ENCODE results near the gene ANKLE2. TPM values are rescaled to one million over a fixed set of nuclear protein-coding genes. Genes with fewer than 3 reads are reported as not detected.
"Not testable (repeated sequence)": the region's sequence is repeated elsewhere in the genome, so short reads cannot be mapped to it uniquely, and the experiment has no call there.

The ANKLE2 gene
- total and polyA plus RNA-seq, 3 experiments from 2014 or later: 40.6 to 119 (median 114) TPM

DNA sequence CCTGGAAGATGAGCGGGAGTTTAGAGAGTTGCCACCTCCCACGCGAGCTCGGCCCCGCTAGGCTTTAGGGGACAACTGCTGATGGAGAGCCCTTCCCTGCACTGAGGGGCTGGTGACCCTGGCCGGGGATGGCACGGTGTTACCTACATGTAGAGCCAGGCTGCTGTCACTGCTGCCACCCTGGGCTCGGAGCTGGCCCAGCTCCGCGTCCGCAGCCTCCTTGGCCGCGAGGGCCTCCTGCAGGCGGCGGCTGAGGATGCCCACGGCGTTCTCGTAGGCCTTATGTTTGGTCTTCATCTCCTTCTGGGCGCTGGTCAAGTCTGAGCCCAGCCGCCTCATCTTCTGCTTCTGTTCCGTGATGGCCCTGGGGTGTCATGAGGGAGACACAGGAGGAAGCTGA is 24.6 kb upstream of the ANKLE2 start:
- no peaks in the 10 kb centered on the region for H3K4me1 Mint-ChIP-seq
- no peak overlapping the region for H3K4me3 Mint-ChIP-seq
- H3K27ac Mint-ChIP-seq: no peak overlapping the region
- H3K36me3 Mint-ChIP-seq: peaks cover 7 to 85% (median 12%) of the 10 kb centered on the region in 3 donors
- no peak for DNase-seq
- no peaks in the 10 kb centered on the region for H3K9me3 ChIP-seq (ENCODE audit: low read length)
- H3K4me1 ChIP-seq (ENCODE audit: insufficient read depth, low read length): no peaks in the 10 kb centered on the region
- H3K4me3 ChIP-seq (ENCODE audit: low read length): no peak overlapping the region
- no peak overlapping the region for H3K27ac ChIP-seq (ENCODE audit: low read depth, low read length)
- H3K27me3 Mint-ChIP-seq: peaks cover 0 to 2% of the 10 kb centered on the region in 2 donors
- no peaks in the 10 kb centered on the region for H3K9me3 Mint-ChIP-seq
- CTCF ChIA-PET: no interaction called here
- POLR2A ChIA-PET: no interaction called here
- no peaks in the 10 kb centered on the region for H3K27me3 ChIP-seq (ENCODE audit: insufficient read depth, low read length, poor library complexity, severe bottlenecking)
- peaks cover 13% of the 10 kb centered on the region for H3K36me3 ChIP-seq (ENCODE audit: insufficient read depth, low read length)

DNA sequence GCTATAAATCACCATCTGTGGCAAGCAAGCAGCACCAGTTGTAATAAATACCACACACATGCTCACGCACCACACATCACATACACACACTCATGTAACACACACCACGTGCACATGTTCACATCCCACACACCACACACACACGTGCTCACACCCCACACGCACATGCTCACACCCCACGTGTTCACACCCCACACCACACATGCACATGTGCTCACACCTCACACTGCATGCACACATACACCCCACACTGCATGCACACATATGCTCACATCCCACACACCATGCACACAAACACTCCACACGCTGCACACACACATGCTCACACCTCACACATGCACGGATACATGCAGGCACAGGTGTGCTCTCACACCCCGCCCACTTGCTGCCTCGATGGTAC is 22.9 kb upstream of the ANKLE2 start:
- Mint-ChIP-seq H3K27ac (peak overlapping the region in 2 of 8 donors; percentile 17 to 25), H3K4me3 (no peak overlapping the region), H3K36me3 (peaks cover 11 to 87% (median 21%) of the 10 kb centered on the region in 3 donors), H3K27me3 (peaks cover 0 to 2% of the 10 kb centered on the region in 2 donors), H3K9me3 (no peaks in the 10 kb centered on the region), H3K4me1 (no peaks in the 10 kb centered on the region)
- POLR2A ChIA-PET: no interaction called here
- no peaks in the 10 kb centered on the region for H3K9me3 ChIP-seq (ENCODE audit: low read length)
- DNase-seq: no peak
- no peaks in the 10 kb centered on the region for H3K4me1 ChIP-seq (ENCODE audit: insufficient read depth, low read length)
- H3K27ac ChIP-seq (ENCODE audit: low read depth, low read length): no peak overlapping the region
- CTCF ChIA-PET: no interaction called here
- H3K4me3 ChIP-seq (ENCODE audit: low read length): no peak overlapping the region
- H3K27me3 ChIP-seq (ENCODE audit: insufficient read depth, low read length, poor library complexity, severe bottlenecking): no peaks in the 10 kb centered on the region
- H3K36me3 ChIP-seq (ENCODE audit: insufficient read depth, low read length): peaks cover 21% of the 10 kb centered on the region

- Histone ChIP-seq H3K4me1 (ENCODE audit: insufficient read depth, low read length) (no peaks in the 10 kb centered on the region), H3K27ac (ENCODE audit: low read depth, low read length) (no peak overlapping the region), H3K27me3 (ENCODE audit: insufficient read depth, low read length, poor library complexity, severe bottlenecking) (no peaks in the 10 kb centered on the region), H3K36me3 (ENCODE audit: insufficient read depth, low read length) (peaks cover 21% of the 10 kb centered on the region), H3K9me3 (ENCODE audit: low read length) (no peaks in the 10 kb centered on the region), H3K4me3 (ENCODE audit: low read length) (no peak overlapping the region)
- Mint-ChIP-seq H3K9me3 (no peaks in the 10 kb centered on the region), H3K4me3 (no peak overlapping the region), H3K27me3 (peaks cover 0 to 2% of the 10 kb centered on the region in 2 donors), H3K4me1 (no peaks in the 10 kb centered on the region), H3K36me3 (peaks cover 12 to 86% (median 21%) of the 10 kb centered on the region in 3 donors), H3K27ac (peak overlapping the region in 1 of 8 donors; percentile 32)
- CTCF ChIA-PET: no interaction called here
- no peak for DNase-seq
- POLR2A ChIA-PET: no interaction called here
Measured at GRCh38 chr12:132783917-132784531, 22.4 kb upstream of the ANKLE2 start.

DNA sequence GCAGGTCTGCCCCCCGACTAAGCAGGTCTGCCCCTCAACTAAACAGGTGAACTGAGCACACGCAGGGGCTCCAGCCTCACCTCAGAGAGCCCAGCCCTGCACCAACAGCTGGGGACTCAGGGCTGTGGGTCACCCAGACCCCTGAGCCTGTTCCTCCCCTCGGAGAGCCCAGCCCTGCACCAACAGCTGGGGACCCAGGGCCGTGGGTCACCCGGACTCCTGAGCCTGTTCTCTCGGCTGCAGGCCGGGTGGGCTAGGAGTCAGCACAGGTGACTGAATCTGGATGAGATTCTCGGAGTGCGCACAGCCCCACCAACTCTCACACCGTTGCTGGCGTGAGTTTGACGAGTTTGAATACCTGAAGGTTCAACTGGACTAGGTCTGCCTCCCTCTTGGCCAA is 20.3 kb upstream of the ANKLE2 start:
- DNase-seq: no peak
- peaks cover 0 to 2% of the 10 kb centered on the region in 2 donors for H3K27me3 Mint-ChIP-seq
- Histone ChIP-seq H3K9me3 (ENCODE audit: low read length) (no peaks in the 10 kb centered on the region), H3K4me3 (ENCODE audit: low read length) (no peak overlapping the region), H3K27ac (ENCODE audit: low read depth, low read length) (no peak overlapping the region), H3K27me3 (ENCODE audit: insufficient read depth, low read length, poor library complexity, severe bottlenecking) (no peaks in the 10 kb centered on the region), H3K4me1 (ENCODE audit: insufficient read depth, low read length) (no peaks in the 10 kb centered on the region), H3K36me3 (ENCODE audit: insufficient read depth, low read length) (peaks cover 27% of the 10 kb centered on the region)
- H3K9me3 Mint-ChIP-seq: no peaks in the 10 kb centered on the region
- H3K36me3 Mint-ChIP-seq: peaks cover 12 to 87% (median 21%) of the 10 kb centered on the region in 3 donors
- H3K4me1 Mint-ChIP-seq: no peaks in the 10 kb centered on the region
- ChIA-PET CTCF (interaction anchor here (1.1 kb wide), 1 partner anchor 25 kb away, joined by 3 read pairs; no protein-coding TSS in a partner anchor), POLR2A (interaction anchor here (0.6 kb wide), 1 partner anchor 135 kb away, joined by 3 read pairs; no protein-coding TSS in a partner anchor)
- no peak overlapping the region for H3K4me3 Mint-ChIP-seq
- no peak overlapping the region for H3K27ac Mint-ChIP-seq

DNA sequence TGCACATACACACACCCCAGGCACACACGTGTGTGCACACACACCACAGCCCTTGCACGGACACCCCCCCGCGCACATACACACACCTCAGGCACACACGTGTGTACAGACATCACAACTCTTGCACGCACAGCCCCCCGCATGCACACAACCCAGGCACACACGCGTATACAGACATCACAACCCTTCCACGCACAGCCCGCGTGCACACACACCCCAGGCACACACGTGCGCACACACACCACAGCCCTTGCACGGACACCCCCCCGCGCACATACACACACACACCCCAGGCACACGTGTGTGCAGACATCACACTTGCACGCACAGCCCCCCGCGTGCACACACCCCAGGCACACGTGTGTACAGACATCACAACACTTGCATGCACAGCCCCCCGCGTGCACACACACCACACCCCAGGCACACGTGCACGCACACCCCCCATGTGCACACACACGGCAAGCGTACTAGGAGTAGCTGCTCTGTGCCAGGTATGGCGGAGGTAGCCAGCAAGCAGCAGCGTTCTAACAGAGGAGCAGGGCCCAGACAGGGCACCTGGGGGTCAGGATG is 18.2 kb upstream of the ANKLE2 start:
- peaks cover 39% of the 10 kb centered on the region for H3K36me3 ChIP-seq (ENCODE audit: insufficient read depth, low read length)
- peaks cover 12 to 86% (median 21%) of the 10 kb centered on the region in 3 donors for H3K36me3 Mint-ChIP-seq
- POLR2A ChIA-PET: interaction anchor here (0.5 kb wide), 1 partner anchor 15 kb away, joined by 3 read pairs; no protein-coding TSS in a partner anchor

DNA sequence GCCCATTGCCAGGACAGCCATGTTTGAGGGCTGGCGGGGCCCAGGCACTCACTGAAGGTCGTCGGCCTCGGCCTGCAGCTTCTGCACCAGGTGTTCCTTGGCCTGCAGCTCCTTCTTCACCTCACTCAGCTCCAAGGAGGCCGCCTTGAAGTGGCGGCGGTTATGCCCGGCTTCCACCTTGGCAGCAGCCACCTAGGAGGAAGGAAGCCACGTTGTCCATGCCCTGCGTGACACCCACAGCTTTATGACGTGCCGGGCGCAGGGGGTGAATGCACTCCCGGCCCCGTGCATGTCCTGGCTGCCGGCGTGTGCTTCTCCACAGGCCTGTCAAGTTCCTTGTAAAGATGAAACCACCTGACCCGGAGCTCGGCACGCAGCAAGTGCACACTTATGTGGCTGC is 16.0 kb upstream of the ANKLE2 start:
- peaks cover 7 to 84% (median 16%) of the 10 kb centered on the region in 3 donors for H3K36me3 Mint-ChIP-seq
- Histone ChIP-seq H3K4me3 (ENCODE audit: low read length) (no peak overlapping the region), H3K27me3 (ENCODE audit: insufficient read depth, low read length, poor library complexity, severe bottlenecking) (no peaks in the 10 kb centered on the region), H3K4me1 (ENCODE audit: insufficient read depth, low read length) (peaks cover 11% of the 10 kb centered on the region), H3K36me3 (ENCODE audit: insufficient read depth, low read length) (peaks cover 41% of the 10 kb centered on the region), H3K27ac (ENCODE audit: low read depth, low read length) (no peak overlapping the region), H3K9me3 (ENCODE audit: low read length) (no peaks in the 10 kb centered on the region)
- H3K27ac Mint-ChIP-seq: no peak overlapping the region
- POLR2A ChIA-PET: no interaction called here
- DNase-seq: no peak
- no peaks in the 10 kb centered on the region for H3K9me3 Mint-ChIP-seq
- CTCF ChIA-PET: no interaction called here
- no peaks in the 10 kb centered on the region for H3K27me3 Mint-ChIP-seq
- no peak overlapping the region for H3K4me3 Mint-ChIP-seq
- H3K4me1 Mint-ChIP-seq: no peaks in the 10 kb centered on the region

More for the DNA sequence above, 18.2 kb upstream of the ANKLE2 start:
- no peaks in the 10 kb centered on the region for H3K9me3 Mint-ChIP-seq
- H3K27me3 Mint-ChIP-seq: no peaks in the 10 kb centered on the region
- H3K4me3 Mint-ChIP-seq: no peak overlapping the region
- Histone ChIP-seq H3K4me1 (ENCODE audit: insufficient read depth, low read length) (no peaks in the 10 kb centered on the region), H3K27me3 (ENCODE audit: insufficient read depth, low read length, poor library complexity, severe bottlenecking) (no peaks in the 10 kb centered on the region), H3K4me3 (ENCODE audit: low read length) (no peak overlapping the region), H3K9me3 (ENCODE audit: low read length) (no peaks in the 10 kb centered on the region), H3K27ac (ENCODE audit: low read depth, low read length) (no peak overlapping the region)
- peak overlapping the region in 1 of 8 donors; percentile 19 for H3K27ac Mint-ChIP-seq
- no peaks in the 10 kb centered on the region for H3K4me1 Mint-ChIP-seq
- CTCF ChIA-PET: no interaction called here
- DNase-seq: no peak

GRCh38 chr12:132776816-132777568 is 15.4 kb upstream of the ANKLE2 start:
- peaks cover 12% of the 10 kb centered on the region for H3K4me1 ChIP-seq (ENCODE audit: insufficient read depth, low read length)
- H3K27ac ChIP-seq (ENCODE audit: low read depth, low read length): no peak overlapping the region
- H3K27me3 Mint-ChIP-seq: no peaks in the 10 kb centered on the region
- peak overlapping the region in 2 of 8 donors; percentile 15 to 51 for H3K27ac Mint-ChIP-seq
- no peaks in the 10 kb centered on the region for H3K27me3 ChIP-seq (ENCODE audit: insufficient read depth, low read length, poor library complexity, severe bottlenecking)
- H3K4me1 Mint-ChIP-seq: peaks cover 0 to 2% (median 2%) of the 10 kb centered on the region in 3 donors
- H3K4me3 Mint-ChIP-seq: no peak overlapping the region
- ChIA-PET POLR2A (no interaction called here), CTCF (interaction anchor here (3.5 kb wide), 1 partner anchor 127 kb away, joined by 11 read pairs; no protein-coding TSS in a partner anchor)
- peaks cover 7 to 83% (median 16%) of the 10 kb centered on the region in 3 donors for H3K36me3 Mint-ChIP-seq
- no peak overlapping the region for H3K4me3 ChIP-seq (ENCODE audit: low read length)
- H3K9me3 ChIP-seq (ENCODE audit: low read length): no peaks in the 10 kb centered on the region
- no peak for DNase-seq
- H3K36me3 ChIP-seq (ENCODE audit: insufficient read depth, low read length): peaks cover 41% of the 10 kb centered on the region
- H3K9me3 Mint-ChIP-seq: no peaks in the 10 kb centered on the region

DNA sequence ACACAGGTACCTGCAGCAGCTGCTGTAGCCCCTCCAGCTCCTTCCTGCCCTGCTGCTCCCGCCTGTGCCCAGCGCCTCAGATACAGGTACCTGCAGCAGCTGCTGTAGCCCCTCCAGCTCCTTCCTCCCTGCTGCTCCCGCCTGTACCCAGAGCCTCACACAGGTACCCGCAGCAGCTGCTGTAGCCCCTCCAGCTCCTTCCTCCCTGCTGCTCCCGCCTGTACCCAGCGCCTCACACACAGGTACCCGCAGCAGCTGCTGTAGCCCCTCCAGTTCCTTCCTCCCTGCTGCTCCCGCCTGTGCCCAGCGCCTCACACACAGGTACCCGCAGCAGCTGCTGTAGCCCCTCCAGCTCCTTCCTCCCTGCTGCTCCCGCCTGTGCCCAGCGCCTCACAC is 14.6 kb upstream of the ANKLE2 start:
- H3K27ac ChIP-seq (ENCODE audit: low read depth, low read length); H3K4me3 ChIP-seq (ENCODE audit: low read length); DNase-seq; POLR2A ChIA-PET; H3K27me3 ChIP-seq (ENCODE audit: insufficient read depth, low read length, poor library complexity, severe bottlenecking); H3K27me3 Mint-ChIP-seq; H3K9me3 ChIP-seq (ENCODE audit: low read length); H3K9me3 Mint-ChIP-seq; H3K4me3 Mint-ChIP-seq: not testable (repeated sequence)
- H3K4me1 ChIP-seq (ENCODE audit: insufficient read depth, low read length): peaks cover 20% of the 10 kb centered on the region
- H3K36me3 ChIP-seq (ENCODE audit: insufficient read depth, low read length): peaks cover 41% of the 10 kb centered on the region
- Mint-ChIP-seq H3K36me3 (peaks cover 7 to 79% (median 16%) of the 10 kb centered on the region in 3 donors), H3K4me1 (peaks cover 3 to 10% (median 10%) of the 10 kb centered on the region in 3 donors), H3K27ac (peak overlapping the region in 1 of 8 donors; percentile 78)
- CTCF ChIA-PET: interaction anchor here (3.5 kb wide), 1 partner anchor 128 kb away, joined by 11 read pairs; no protein-coding TSS in a partner anchor
